GM19467 (cell line): ENCODE data around the gene LRP1B.
"Not testable (repeated sequence)": the region's sequence is repeated elsewhere in the genome, so short reads cannot be mapped to it uniquely, and the experiment has no call there.

Experiments used
- ATAC-seq: cut with Tn5 transposase; IDR thresholded peaks from one replicate; pipeline ENCODE4 v1.9.1; 2021; ENCODE audit warnings: mild to moderate bottlenecking, moderate library complexity; ENCODE audit not compliant: unreplicated experiment

LRP1B gene

DNA sequence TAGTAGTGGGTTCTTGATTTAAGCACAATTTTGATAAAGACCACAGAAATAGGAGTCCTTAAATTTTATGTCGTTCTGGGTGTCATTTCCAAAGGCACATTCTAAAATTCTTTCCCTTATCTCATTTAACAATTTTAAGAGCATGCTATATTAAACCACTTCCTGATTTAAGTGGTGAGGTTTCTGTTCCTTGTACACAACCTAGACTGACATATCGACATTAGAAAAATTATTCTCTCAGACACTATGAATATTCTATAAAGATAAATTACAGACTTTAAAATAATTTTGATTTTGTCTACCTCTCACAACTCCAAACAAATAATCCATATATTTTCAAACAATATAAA lies 923.8 kb downstream of the LRP1B start:
- no peak for ATAC-seq

GRCh38 chr2:141201016-141201565 lies 929.7 kb downstream of the LRP1B start:
- no peak for ATAC-seq

GRCh38 chr2:141200191-141200590 lies 930.6 kb downstream of the LRP1B start:
- no peak for ATAC-seq

DNA sequence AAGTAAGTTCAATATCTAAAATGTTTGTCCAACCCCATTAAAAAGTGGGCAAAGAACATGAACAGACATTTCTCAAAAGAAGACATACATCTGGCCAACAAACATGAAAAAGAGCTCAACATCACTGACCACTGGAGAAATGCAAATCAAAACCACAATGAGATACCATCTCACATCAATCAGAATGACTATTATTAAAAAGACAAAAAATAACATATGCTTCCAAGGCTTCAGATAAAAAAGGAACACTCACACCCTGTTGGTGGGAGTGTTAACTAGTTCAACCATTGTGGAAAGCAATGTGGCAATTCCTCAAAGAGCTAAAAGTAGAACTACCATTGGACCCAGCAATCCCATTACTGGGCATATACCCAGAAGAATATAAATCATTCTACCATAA lies 931.1 kb downstream of the LRP1B start:
- ATAC-seq = no peak

DNA sequence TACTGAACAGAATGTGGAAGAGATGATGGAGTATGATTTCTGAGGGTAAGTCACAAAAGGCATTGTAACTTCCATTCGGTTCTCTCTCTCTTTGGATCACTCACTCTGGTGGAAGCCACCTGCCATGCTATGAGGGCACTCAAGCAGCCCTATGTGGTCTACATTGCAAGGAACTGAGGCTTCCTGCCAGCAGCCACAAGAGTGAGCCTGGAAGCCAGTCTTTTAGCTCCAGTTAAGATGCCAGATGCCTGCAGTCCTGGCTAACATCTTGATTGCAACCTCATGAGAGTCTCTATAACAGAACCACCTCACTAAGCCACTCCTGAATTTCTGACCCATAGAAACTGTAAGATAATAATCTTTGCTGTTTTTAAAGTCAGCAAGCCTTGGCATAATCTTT lies 935.7 kb downstream of the LRP1B start:
- ATAC-seq = no peak

DNA sequence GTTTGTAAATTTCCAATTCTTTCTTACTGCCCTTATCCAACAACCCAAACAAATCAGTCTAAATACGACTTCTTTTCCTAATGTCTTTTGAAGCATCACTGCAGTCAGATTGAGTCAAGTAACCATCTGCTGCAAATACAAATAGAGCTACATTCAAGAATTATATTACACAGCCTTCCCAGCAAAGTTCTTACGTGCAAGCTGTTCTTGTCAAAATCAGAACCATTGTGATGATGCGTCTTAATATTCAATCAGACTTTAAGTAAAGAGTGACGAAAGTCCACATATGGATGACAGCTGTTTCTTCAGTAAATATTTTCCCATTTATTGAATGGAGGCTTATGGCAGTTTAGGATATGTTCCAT lies 943.8 kb downstream of the LRP1B start:
- no peak for ATAC-seq

DNA sequence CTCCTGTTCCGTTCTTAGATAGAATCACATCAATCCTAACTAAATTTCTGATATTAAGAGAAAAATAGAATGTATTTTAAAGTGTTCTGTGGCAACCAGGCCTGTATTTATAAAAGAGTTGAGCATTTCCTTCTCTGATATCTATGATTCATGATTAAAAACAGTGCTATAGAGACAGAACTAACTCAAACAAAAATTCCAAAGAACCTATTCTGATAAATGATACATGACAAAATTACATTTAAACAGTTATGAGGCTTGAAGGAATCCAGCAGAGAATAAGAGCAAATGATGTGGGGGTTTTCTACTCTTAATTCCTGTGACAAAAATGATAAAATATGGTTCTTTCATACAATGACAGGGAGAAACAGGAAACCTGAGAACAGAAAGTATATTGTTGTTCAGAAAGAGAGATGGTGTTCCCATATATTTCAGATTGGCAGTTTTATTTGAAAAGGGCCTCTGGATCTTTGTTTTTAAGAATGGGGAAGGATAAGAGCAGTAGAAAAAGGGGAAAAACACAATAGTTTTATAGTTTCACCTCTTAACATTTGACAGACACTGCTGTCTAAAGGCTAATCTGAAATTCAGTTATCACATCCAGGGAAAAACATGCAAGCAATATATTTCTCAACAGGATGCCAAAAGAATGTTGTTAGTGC lies 944.3 kb downstream of the LRP1B start:
- ATAC-seq = no peak

- ATAC-seq = no peak
These were observed 948.6 kb downstream of the LRP1B start for GRCh38 chr2:141182246-141182645.

GRCh38 chr2:141169117-141169516 lies 961.7 kb downstream of the LRP1B start:
- ATAC-seq = not testable (repeated sequence)

DNA sequence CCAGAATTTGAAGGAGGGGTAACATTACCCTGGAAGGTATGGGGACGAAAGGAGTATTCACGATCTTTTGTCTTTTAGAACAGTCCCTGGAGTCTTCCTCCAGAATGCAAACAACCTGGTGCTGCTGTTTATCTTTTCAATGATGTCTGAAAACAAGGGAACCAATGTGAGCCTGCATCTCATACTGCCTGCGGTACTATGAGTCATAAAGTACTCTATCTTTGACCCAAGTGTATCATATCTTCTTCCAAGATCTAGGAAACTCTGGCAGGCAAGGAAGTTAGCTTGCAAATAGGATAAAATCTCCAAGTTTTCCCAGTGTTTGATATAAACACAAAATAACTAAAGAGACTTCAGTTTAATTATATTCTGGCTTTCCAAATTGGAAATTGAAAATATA lies 968.5 kb downstream of the LRP1B start:
- no peak for ATAC-seq

DNA sequence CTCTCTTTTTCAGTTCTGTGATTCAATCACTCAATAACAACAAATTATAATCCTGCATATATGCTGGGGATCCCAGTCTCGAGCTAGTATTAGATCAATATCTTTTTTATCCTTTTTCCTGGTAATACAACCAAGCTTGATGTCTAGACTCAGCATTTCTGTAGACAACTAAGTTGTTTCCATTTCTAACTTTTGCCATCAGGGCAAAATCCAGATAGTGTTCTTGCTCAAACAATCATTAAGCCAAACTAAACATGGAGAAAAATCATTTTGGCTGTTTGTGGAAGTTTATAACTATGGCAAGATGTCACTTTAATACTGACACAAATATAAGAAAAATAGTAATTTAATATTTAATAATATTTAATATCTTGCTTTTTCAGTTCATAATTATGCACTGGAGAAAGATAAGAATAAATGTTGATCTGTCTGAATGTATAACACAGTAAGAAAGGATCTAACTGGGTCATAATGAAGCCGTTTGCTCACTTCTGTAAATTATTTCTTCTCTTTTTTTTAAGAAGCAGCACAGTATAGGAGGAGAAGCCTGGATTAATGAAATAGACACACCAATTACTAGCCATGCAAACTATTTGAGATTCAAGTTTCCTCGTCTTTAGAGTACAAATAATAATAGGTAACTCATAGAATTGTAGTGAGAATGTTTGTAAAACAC lies 979.1 kb downstream of the LRP1B start:
- ATAC-seq = no peak

GRCh38 chr2:141142025-141142424 lies 988.8 kb downstream of the LRP1B start:
- ATAC-seq = no peak

GRCh38 chr2:141137122-141137693 lies 993.6 kb downstream of the LRP1B start:
- no peak for ATAC-seq

- ATAC-seq = no peak
These were observed 996.9 kb downstream of the LRP1B start for GRCh38 chr2:141133883-141134282.

- ATAC-seq = no peak
These were observed 1005.4 kb downstream of the LRP1B start for GRCh38 chr2:141125432-141125831.

GRCh38 chr2:141118836-141119235 lies 1012.0 kb downstream of the LRP1B start:
- ATAC-seq = no peak

- ATAC-seq = no peak
These were observed 1017.5 kb downstream of the LRP1B start for GRCh38 chr2:141113301-141113700.

DNA sequence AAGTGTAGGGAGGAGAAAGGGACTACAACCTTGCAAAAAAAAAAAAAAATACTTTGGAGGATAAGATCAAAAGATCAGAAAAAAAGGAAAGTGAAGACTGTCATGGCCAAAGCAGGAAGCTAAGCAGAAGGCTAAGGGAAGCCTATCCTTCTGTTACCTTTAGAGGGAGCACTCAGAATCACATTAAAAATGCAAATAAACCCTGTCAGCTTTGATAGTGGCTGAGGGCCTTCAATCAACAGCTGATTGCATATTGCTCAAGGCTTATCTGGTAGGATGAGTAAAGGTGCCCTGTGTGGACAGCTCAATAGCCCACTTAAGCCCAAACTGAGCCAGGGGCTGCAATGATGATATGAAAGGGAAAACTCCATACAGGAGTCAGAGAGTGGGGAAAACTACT lies 1021.2 kb downstream of the LRP1B start:
- ATAC-seq = no peak

GRCh38 chr2:141105763-141106162 lies 1025.1 kb downstream of the LRP1B start:
- no peak for ATAC-seq

GRCh38 chr2:141103216-141103615 lies 1027.6 kb downstream of the LRP1B start:
- no peak for ATAC-seq

- no peak for ATAC-seq
These were observed 1051.6 kb downstream of the LRP1B start for GRCh38 chr2:141079231-141079630.

GRCh38 chr2:141075753-141076152 lies 1055.1 kb downstream of the LRP1B start:
- ATAC-seq = no peak
